Measurements from ENCODE around the gene PINK1.

GRCh38 chr1:20700636-20701215, 67.5 kb downstream of the PINK1 start:
- TF ChIP-seq POLR2A (IDR thresholded peaks at IDR 0.05; ENCODE audit: low read depth, low read length) = no peak
- no peak for TF ChIP-seq POLR2AphosphoS5 (IDR thresholded peaks at IDR 0.05; ENCODE audit: low read depth, low read length)
